HG02885 (cell line): ENCODE results near the gene OSBPL10.
A peak's percentile ranks its signal among the peaks of the same experiment; 100 is the strongest.

ENCODE experiments used
- ATAC-seq: cut with Tn5 transposase; IDR thresholded peaks from one replicate; pipeline ENCODE4 v1.9.1; 2021; ENCODE audit warnings: mild to moderate bottlenecking; ENCODE audit not compliant: unreplicated experiment, poor library complexity

OSBPL10 gene

DNA sequence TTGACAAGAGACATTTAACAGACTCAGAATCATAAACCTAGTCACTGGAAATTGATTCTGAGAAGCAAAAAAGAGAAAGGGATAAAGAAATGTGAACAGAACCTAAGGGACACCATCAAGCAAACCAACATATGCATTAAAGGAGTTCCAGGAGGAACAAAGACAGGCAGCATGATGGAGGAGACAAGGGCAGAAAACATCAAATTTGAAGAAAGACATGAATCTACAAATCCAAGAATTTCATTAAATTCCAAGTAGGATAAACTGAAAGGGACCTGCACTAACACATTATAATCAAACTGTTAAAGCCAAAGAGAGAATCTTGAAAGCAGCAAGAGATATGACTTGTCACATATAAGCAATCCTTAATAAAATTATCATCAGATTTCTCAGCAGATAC, 326.1 kb downstream of the OSBPL10 start:
- ATAC-seq = no peak

DNA sequence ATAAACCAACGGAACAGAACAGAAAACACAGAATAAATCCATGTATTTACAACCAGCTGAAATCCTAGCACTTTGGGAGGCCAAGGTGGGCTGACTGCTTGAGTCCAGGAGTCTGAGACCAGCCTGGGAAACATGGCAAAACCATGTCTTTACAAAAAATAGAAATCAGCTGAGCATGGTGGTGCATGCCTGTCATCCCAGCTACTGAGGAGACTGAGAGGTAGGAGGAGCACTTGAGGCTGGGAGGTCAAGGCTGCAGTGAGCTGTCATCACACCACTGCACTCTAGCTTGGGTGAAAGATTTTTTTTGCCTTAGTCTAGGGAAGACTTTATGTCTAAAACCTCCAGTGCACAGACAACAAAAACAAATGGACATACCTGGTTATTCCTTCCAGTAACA, 327.6 kb downstream of the OSBPL10 start:
- no peak for ATAC-seq

DNA sequence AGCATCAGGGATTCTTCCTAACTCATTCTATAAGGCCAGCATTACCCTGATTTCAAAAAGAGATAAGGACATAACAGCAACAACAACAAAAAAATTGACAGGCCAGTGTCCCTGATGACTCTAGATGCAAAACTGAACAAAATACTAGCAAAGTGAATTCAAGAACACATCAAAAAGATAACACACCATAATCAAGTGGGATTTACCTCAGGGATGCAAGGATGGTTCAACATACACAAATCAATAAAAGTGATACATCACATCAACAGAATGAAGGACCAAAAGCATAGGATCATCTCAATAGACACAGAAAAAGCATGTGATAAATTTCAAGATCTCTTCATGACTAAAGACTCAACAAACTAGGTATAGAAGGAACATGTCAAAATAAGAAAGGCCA, 328.8 kb downstream of the OSBPL10 start:
- ATAC-seq = no peak

DNA sequence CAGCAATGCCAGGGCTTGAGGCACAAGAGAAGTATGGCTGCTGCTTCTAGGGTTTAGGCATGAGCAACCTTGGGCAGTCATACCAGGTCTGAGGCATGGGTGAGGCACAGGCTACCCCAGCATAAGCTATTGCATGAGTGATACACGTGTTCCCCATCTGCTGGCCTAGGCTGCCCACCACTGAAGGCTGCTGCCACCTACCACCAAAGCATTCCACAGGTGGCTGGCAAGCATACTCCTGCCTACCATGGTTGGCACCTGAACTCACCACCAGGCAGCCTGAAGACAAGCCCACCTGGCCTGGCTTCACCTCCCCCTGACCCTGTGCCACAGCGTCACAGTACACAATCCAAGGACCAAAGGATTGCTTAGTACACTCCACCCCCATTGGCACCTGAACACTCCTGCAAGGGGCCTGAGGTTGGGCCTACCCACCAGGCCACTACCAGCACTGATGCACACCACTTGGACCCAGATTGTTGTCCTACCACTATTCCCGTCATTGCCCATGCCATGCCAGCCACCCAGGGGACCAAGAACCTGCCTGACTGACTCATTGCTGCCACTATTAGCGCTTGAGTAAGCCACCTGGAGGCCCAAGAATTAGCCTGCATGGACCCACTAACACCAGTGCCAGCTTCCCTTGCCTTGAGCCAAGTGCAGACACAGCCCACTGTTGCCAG, 332.6 kb downstream of the OSBPL10 start:
- ATAC-seq = no peak

DNA sequence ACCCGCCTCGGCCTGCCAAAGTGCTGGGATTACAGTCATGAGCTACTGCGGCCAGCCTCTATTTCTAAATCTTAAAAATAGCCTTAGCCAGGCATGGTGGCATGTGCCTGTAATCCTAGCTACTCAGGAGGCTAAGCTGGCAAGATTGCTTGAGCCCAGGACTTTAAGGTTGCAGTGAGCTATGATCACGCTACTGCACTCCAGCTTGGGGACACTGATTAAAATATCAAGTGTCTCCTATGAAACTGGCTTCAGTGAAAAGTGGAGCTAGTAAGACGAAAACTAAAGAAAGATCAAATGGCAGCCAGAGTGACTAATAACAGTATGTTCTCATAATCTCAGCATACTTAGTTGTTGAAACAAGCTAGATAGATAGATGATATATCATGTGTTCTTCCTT, 335.8 kb downstream of the OSBPL10 start:
- no peak for ATAC-seq

DNA sequence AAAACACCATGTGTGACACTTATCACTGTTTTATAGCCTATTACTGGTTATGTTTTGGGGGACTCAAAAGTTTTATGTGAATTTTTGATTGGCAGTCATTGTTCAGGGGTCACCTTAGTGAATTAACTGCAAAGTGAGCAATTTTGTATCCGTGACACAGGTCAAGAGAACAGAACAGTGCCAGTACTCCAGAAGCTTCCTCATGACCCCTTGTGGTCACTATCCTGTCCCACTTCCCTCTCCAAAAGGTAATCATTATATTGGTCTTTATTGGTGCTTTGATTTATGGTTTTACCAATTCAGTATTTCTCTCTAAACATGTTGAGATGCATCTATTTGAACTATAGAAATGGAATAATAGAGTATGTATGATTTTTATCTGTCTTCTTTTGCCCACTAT, 341.2 kb downstream of the OSBPL10 start:
- ATAC-seq = no peak

DNA sequence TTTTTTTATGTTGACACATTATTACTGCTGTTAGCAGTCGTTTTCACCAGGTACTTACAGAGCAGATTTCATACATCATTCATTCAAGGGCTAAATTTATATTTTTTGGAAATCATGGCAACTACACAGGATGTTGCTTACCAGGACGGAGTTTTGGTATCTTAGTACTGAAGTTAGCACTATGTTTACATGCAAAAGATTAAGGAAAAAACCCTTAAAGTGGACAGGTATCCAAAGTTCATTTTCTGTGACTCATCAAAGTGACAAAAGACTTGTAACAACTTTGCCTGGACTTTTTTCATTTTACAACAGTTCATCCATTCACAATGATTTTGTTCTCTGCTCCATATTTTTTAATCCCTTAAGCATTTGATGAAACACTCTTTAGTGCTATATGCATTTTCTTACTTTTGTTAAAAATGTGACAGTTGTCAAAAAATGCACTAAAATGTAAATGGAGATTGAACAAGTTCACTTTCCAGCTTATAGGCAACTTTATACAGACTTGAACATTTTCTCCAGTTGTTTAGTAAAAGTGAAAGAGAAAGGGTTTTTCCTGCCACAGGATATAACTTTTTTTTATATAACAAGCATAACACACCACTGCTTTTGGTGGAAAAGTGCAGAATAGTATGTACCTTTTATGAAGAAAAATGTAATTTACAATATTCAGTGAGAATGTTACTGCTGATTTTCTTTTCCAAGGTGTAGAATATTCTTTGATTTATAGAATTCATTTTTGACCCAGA, 344.2 kb downstream of the OSBPL10 start:
- ATAC-seq = no peak

DNA sequence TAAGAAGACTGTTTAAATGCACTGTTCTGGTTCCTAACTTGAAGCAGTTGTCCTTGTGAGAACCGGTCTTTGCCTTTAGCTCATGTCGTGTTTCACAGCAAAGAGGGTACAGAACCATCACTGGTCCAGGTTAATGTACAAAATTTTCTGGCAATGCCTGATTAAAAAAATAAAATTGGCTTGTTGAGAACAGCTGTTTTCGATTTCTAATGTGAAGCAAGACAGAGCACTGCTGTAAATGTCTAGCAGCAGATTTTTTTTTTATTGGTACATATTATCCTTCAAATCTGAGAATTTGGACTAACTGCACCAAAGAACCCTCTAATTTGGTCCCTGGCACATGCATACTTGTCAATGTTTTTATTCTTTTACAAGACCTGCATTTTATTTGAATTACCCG, 345.0 kb downstream of the OSBPL10 start:
- ATAC-seq = no peak

DNA sequence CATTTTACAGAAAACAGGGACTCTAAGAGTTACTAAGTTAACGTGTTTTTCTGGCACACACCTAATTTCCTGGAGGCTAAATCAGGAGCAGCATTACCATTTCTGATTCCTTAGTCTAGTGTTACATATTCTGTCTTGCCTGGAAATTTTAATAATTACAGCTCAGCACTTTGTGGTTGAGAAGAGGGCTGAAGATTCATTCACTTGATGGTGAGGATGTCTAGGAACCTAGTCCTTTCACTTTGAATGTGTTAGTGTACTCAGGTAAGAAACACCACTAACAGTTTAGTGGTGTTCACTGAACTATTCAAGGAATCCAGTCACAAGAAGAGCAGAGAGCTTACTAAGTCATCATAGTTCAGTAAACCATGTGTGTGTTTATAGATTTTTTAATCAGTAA, 345.5 kb downstream of the OSBPL10 start:
- ATAC-seq = peak; percentile 40

DNA sequence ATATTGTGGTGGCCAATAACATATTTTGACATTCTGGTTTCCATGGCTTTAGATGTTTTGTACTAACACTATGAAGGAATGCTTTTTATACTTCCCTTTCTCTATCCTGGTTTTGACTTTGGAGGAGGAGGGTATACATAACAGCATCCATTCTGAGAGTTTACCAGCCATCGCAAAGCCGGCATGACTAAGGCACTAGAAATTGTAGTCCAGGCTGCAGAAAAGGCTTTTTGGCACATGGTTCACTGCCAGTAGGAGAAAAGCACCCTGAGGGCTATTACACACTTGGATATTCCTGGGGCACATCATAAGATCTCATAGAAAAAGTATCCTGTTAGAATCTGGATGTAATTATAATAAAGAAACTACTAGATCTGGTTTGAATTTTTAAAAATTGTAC, 346.6 kb downstream of the OSBPL10 start:
- ATAC-seq = no peak

DNA sequence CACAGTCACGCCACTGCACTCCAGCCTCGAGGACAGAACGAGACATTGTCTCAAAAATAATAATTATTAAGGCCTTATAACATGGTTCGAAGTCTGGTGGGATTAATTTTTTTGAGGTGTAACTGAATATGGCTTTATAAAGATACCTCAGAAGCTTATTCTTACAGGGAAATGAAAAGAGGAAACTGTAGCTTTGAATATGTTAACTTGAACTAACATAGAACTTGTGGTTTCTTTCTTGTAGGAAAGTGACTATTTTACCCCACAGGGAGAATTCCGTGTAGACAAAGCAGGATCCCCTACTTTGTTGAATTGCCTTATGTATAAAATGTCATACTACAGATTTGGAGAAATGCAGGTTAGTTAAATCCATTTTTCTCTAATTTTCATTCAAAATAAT, 352.0 kb downstream of the OSBPL10 start:
- ATAC-seq = no peak

DNA sequence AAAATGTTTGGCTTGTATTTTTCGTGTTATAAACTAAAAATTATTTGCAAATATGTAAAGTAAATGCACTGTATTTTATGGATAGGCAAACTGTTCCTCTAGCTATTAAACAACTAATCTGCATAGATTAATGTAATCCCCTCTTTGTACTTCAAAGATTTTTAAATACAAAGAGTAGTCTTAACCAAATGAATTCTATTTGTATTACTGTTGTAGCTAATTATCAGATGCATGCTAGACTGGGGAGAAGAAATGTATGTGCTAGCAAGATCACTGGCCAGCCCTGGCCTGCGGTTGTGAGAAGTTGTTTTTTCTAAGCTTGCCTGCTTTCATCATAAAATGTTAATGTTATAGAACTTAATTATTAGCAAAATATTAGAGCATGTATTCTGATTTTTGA, 355.7 kb downstream of the OSBPL10 start:
- ATAC-seq = no peak

DNA sequence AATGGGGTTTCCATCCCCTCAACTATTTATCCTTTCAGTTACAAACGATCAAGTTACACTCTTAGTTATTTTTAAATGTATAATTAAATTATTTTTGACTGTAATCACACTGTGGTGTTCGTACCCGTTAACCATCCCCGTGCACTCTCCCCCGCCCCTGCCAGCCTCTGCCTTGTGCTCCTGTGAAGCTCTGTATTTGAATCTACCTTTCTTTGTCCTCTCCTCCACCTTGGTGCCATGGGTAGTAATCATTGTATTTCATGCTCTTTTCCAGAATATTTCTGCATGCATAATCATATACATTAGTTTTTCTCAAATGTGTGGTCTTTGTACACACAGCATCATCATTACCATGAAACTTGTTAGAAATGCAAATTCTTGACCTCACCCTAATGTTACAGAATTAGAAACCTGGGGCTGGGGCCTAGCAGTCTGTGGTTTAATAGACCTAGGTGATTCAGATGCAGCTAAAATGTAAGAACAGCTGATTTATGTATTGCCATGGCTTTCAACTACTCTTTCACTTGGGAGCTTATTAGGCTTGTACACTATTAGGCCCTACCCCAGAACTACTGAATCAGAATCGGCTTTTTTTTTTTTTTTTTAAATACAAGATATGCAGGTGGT, 356.9 kb downstream of the OSBPL10 start:
- peak; percentile 44 for ATAC-seq

DNA sequence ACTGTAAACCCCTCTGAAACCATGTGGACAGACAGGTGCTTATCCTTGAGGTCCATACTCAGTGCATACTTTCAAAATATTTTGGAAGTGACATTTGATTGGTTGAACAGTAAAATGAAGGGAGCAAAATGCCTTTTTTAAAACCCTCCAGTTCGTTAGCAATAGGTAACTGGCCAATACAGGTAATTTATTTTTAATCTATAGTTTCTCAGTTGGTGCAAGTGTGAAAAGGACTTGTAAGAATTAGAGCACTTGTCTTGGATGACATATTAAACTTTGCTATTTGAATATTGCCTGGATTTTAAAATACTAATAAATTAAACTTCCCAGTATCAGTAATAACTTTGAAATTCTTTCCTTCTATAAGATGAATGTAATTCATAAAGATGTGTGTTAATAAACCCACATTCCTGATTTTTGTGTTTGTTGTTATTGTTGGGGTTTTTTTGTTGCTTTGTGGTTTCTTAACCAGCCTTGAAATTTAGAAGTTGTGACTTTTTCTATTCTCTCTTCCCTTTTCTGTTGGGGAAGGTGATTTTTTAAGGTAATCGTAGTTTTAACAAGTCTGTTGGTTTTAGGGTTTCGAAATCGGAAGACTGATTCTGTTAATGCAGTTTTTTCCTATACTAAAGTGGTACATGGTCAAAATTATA, 358.3 kb downstream of the OSBPL10 start:
- ATAC-seq = peak; percentile 77

DNA sequence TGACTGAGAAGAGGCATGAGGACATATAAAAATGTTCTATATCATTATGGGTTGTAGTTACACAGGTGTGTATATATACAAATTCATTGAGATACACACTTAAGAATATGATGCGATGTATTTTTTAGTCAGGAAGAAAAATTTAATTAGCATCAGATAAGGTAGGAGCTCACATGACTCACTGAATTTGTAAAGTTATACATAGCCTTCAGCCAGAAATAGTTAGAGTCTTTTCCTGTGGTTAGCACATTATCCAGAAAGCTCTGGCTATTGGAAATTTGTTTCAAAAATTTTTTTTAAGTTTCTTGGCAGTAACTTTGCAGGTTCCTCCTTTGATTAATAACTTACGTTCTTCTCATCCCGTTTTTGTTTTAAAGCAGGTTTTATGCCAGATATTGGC, 359.7 kb downstream of the OSBPL10 start:
- no peak for ATAC-seq

DNA sequence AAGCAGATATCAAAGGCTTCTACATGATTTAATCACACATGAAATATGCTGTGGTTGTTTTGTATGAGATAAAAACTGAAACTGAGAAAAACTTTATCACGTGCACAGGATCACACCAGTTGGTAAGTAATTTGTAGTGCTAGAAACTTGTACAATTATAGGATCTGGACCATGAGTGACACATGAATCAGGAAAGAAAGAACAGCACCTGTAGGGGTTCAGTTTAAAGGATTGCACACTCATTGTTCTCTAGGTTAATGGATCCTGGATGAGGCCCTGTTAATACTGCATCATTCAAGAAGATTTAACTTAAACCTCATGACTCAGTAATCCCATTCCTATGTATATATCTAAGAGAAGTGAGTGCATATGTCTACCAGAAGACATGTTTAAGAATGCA, 360.4 kb downstream of the OSBPL10 start:
- peak; percentile 44 for ATAC-seq

DNA sequence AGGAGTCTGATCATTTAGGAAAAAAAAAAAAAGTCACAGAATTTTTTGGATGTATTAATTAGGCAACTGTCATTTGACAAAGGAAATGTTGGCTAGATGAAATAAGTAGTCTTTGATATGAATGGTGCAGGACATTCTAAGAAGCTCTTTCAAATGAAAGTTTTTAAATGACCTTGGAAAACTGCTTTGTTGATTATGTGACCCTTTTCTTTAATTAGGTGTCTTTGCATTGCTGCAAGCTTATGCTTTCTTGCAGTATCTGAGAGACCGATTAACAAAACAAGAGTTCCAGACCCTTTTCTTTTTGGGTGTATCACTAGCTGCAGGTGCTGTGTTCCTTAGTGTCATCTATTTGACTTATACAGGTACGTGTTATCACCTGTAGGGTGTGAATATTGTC, 364.4 kb downstream of the OSBPL10 start:
- ATAC-seq = no peak

DNA sequence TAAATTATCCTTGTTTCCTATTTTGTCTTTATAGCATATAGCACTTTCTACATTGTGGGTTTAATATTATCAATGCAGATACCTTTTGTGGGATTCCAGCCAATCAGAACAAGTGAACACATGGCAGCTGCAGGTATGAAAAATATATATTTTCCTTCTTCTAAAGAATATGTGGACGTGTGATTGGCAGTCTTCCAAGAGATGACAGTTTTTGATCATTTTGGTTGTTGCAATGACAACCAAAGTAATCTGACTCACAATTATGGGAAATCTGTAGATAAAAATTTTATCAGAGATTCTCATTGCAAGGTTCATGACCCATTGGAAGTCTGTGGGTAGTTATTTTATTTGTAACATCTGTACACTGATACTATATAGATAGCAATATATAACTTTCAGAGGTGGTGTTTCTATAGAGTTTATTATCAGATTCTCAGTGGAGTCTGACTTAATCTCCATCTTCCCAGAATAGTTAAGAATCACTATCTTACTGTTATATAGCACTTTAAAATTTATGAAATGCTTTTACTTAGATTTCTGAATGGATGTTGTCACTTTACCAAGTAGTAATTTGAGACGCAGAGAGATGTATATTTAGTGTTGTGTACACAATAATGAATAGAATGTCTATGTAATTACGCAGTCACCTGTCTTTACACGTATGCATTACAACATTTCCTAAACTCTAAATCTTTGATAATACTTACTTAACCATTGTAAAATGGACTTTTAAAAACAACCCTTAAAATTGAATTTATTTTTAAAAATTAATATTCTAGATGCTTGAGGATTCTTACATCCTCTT, 365.8 kb downstream of the OSBPL10 start:
- ATAC-seq = no peak

DNA sequence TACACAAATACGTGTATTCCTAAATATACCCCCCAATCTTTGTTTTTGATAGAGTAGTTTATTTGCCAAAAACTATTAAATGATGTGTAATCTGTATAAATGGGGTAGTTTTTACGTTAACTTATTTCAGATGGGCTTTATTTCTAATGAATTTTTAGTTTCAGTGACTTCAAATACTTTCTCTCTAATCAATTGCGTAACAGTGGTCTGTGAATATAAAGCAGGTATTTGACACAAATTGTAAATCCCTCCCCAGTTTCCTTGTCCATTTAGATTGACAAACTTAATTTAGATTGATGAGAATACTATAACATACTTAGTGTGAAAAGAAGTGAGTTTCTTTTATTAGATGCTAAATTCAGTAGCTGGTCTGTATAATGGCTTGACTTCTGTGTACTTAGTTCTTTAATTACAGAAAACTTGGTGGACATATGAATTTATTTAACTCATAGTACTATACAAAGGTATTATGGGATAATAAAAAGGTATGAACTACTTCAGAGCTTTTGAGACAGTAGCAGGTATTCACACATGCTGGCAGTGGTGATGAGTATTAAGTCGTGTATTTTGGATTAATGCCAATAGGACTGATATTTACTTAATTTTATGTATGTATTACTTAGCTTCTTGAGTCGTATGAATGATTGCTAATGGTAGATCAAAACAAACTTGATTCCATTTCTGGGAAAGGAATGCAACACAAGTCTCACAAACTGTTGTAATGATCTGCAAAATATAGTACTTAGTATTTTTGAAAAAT, 366.7 kb downstream of the OSBPL10 start:
- ATAC-seq = no peak

DNA sequence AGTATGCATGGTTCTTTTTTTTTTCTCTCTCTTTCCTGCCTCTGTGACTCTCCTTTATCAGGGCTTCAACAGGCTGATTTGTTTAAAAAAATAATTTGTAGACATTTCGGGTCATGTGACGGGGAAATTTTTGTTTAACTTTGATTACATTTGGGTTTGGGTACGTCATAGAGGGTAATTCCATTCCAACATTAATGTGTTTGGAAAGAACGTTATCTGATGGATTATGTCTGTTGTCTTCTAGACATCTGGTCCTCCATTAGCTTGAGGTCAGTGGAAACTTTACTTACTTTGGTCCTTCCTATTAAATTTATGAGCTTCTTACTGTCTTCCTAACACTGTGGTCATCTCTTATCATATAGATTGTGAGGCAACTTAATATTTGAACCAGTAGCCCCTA, 367.4 kb downstream of the OSBPL10 start:
- ATAC-seq = no peak
